PC-3 (cell line): ENCODE data around the gene KRTAP19-6. TPM values are rescaled to one million over a fixed set of nuclear protein-coding genes. Genes with fewer than 3 reads are reported as not detected.

Experiments
- ATAC-seq: fragments of 200-7000 bp; cut with Tn5 transposase; 2 replicates; pipeline ENCODE4 v1.9.1; 2020; ENCODE audit warnings: mild to moderate bottlenecking, moderate library complexity
- BruUV-seq: library from RNA; stranded (reverse); fragments of 400-500 nt; replicated peaks from 2 replicates; lab custom pipeline; 2021; lab: Mats Ljungman, UMichigan
- CTCF ChIA-PET: fragments of 300-600 bp; sonication (Branson Sonifier 250); formaldehyde crosslinking; loops from one replicate; lab custom pipeline; 2022; ENCODE audit warnings: antibody characterized with exemption; lab: Charles Lee
- POLR2A ChIA-PET: fragments of 300-600 bp; sonication (Branson Sonifier 250); formaldehyde crosslinking; loops from one replicate; lab custom pipeline; 2022; ENCODE audit warnings: antibody characterized with exemption; ENCODE audit not compliant: unreplicated experiment; lab: Charles Lee
- DNase-seq: peaks from one replicate; pipeline ENCODE4 v3.0.0-alpha.2; 2015
- H2AFZ ChIP-seq: fragments of 300-600 bp; sonication (generic); 2 replicates; pipeline ENCODE4 v1.6.0; 2016; ENCODE audit warnings: antibody characterized with exemption, low read length
- H3F3A ChIP-seq: fragments of 300-600 bp; sonication (generic); one replicate; pipeline ENCODE4 v1.6.0; 2017; ENCODE audit warnings: antibody characterized with exemption, low read length, control low read depth, mild to moderate bottlenecking; ENCODE audit not compliant: unreplicated experiment
- H3K27ac ChIP-seq: fragments of 300-600 bp; sonication (generic); 2 replicates; pipeline ENCODE4 v1.5.1; 2016; ENCODE audit warnings: mild to moderate bottlenecking, low read length
- H3K27me3 ChIP-seq: fragments of 300-600 bp; sonication (generic); 2 replicates; pipeline ENCODE4 v1.6.1; 2016; ENCODE audit warnings: low read length, mixed read lengths
- H3K36me3 ChIP-seq: fragments of 300-600 bp; sonication (generic); 2 replicates; pipeline ENCODE4 v1.6.1; 2016; ENCODE audit warnings: low read depth, mixed run types, low read length, mixed read lengths
- H3K4me1 ChIP-seq: fragments of 300-600 bp; sonication (generic); 2 replicates; pipeline ENCODE4 v1.5.1; 2016; ENCODE audit warnings: low read length; ENCODE audit not compliant: insufficient read depth
- H3K4me2 ChIP-seq: fragments of 300-600 bp; sonication (generic); 2 replicates; pipeline ENCODE4 v1.6.0; 2016; ENCODE audit warnings: low read length
- H3K4me3 ChIP-seq: fragments of 300-600 bp; sonication (generic); 2 replicates; pipeline ENCODE4 v1.5.1; 2016; ENCODE audit warnings: mild to moderate bottlenecking, low read length, mixed read lengths
- H3K79me2 ChIP-seq: fragments of 300-600 bp; sonication (generic); 2 replicates; pipeline ENCODE4 v1.6.1; 2017; ENCODE audit warnings: low read length, mixed read lengths
- H3K9ac ChIP-seq: fragments of 300-600 bp; sonication (generic); 2 replicates; pipeline ENCODE4 v1.6.0; 2016; ENCODE audit warnings: mild to moderate bottlenecking, low read length
- H3K9me2 ChIP-seq: fragments of 300-600 bp; sonication (generic); replicated peaks from 2 replicates; pipeline ENCODE4 v1.6.1; 2016; ENCODE audit warnings: mixed run types, low read length, mixed read lengths
- H3K9me3 ChIP-seq: fragments of 300-600 bp; sonication (generic); 2 replicates; pipeline ENCODE4 v1.6.1; 2016; ENCODE audit warnings: low read length, mixed read lengths
- H4K20me1 ChIP-seq: fragments of 300-600 bp; sonication (generic); 2 replicates; pipeline ENCODE4 v1.6.1; 2016; ENCODE audit warnings: low read length, mixed read lengths
- EZH2 ChIP-seq: fragments of 300-600 bp; sonication (generic); IDR thresholded peaks from one replicate; pipeline ENCODE4 v1.6.1; 2017; ENCODE audit warnings: antibody characterized with exemption, mild to moderate bottlenecking, low read length; ENCODE audit not compliant: unreplicated experiment
- EZH2phosphoT487 ChIP-seq: fragments of 300-600 bp; sonication (generic); IDR thresholded peaks from 2 replicates; pipeline ENCODE4 v1.6.1; 2018; ENCODE audit warnings: mild to moderate bottlenecking, antibody characterized with exemption, low read length, borderline replicate concordance
- intact Hi-C: fragments of 100-400 bp; cut with micrococcal nuclease; formaldehyde crosslinking; loops from 2 replicates; pipeline ENCODE4 v1.9.0; 2023
- total RNA-seq: library from RNA; depleted of rRNA; stranded (reverse); fragments of >200 nt; gene quantifications from 2 replicates; pipeline ENCODE4 v1.2.3, GENCODE V29; 2014; rRNA removed
- TF ChIP-seq, protein P1 (sequence below): fragments of 300-600 bp; sonication (generic); conservative IDR thresholded peaks from 2 replicates; pipeline ENCODE4 v1.5.1; 2017; ENCODE audit warnings: antibody characterized with exemption, low read depth, mild to moderate bottlenecking, low read length

The KRTAP19-6 gene
- total RNA-seq, 1 experiment from 2014 or later, result not detected

DNA sequence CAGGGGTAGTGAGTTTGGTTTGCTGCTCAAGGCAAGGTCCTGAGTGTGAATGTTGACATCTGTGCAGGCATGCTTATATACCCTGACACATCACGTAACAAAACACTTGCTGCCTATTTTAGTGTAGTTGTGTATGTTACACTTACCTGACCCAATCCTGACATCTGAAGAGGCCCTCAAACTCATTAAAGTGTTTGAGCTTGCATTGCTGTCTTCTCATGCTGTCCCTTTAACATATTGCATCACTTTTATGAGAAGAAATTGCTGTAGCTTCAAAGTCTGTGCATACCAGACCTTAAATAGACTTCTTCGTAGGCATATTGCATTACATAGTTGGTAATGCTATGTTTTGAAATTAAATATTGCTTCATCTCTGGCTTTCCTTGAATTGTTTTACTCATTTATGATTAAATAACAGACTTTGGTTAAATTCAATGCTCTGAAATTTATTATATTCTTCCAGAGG is 49.7 kb downstream of the KRTAP19-6 start, which contains the start of gene KRTAP19-3:
KRTAP19-3 (minus strand) TSS at position 51 of the 466 bp plus-strand sequence. CDS start 56 bp downstream, outside the sequence.
- Histone ChIP-seq H3K4me2 (no peak within 1 kb of the TSS), H3K9ac (no peak within 1 kb of the TSS), H3F3A (no peaks in the 10 kb centered on the region), H2AFZ (no peak within 1 kb of the TSS), H4K20me1 (no peaks in the 10 kb centered on the region), H3K36me3 (no peaks in the 10 kb centered on the region), H3K27me3 (no peaks in the 10 kb centered on the region), H3K9me2 (no peaks in the 10 kb centered on the region), H3K4me3 (no peak within 1 kb of the TSS), H3K9me3 (no peaks in the 10 kb centered on the region), H3K27ac (no peak within 1 kb of the TSS), H3K79me2 (no peaks in the 10 kb centered on the region), H3K4me1 (no peaks in the 10 kb centered on the region)
- no peak for ATAC-seq
- intact Hi-C loops, result no loop called here
- TF ChIP-seq EZH2 (no peak), EZH2phosphoT487 (no peak)
- TF ChIP-seq, protein P1, sequence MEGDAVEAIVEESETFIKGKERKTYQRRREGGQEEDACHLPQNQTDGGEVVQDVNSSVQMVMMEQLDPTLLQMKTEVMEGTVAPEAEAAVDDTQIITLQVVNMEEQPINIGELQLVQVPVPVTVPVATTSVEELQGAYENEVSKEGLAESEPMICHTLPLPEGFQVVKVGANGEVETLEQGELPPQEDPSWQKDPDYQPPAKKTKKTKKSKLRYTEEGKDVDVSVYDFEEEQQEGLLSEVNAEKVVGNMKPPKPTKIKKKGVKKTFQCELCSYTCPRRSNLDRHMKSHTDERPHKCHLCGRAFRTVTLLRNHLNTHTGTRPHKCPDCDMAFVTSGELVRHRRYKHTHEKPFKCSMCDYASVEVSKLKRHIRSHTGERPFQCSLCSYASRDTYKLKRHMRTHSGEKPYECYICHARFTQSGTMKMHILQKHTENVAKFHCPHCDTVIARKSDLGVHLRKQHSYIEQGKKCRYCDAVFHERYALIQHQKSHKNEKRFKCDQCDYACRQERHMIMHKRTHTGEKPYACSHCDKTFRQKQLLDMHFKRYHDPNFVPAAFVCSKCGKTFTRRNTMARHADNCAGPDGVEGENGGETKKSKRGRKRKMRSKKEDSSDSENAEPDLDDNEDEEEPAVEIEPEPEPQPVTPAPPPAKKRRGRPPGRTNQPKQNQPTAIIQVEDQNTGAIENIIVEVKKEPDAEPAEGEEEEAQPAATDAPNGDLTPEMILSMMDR, result no peak
- ChIA-PET CTCF (interaction anchor here (0.5 kb wide), 1 partner anchor 760 kb away, joined by 3 read pairs; no protein-coding TSS in a partner anchor), POLR2A (no interaction called here)
- no peak for DNase-seq
- BruUV-seq, result no TSS peak

Other genes starting within 250 kb of the KRTAP19-6 start
- not detected in 2 replicates for gene KRTAP26-1, start 221.5 kb downstream of the KRTAP19-6 start, total RNA-seq
- gene KRTAP27-1, start 204.2 kb downstream of the KRTAP19-6 start, total RNA-seq, result not detected in 2 replicates
- not detected in 2 replicates for gene KRTAP23-1, start 193.3 kb downstream of the KRTAP19-6 start, total RNA-seq
- gene KRTAP13-2, start 169.6 kb downstream of the KRTAP19-6 start, total RNA-seq, result not detected in 2 replicates
- not detected in 2 replicates for gene KRTAP13-1, start 145.8 kb downstream of the KRTAP19-6 start, total RNA-seq
- not detected in 2 replicates for gene KRTAP13-3, start 115.9 kb downstream of the KRTAP19-6 start, total RNA-seq
- gene KRTAP13-4, start 111.6 kb downstream of the KRTAP19-6 start, total RNA-seq, result not detected in 2 replicates
- gene KRTAP15-1, start 101.6 kb downstream of the KRTAP19-6 start, total RNA-seq, result not detected in 2 replicates
- not detected in 2 replicates for gene KRTAP19-1, start 61.5 kb downstream of the KRTAP19-6 start, total RNA-seq
- not detected in 2 replicates for gene KRTAP19-2, start 54.4 kb downstream of the KRTAP19-6 start, total RNA-seq
- not detected in 2 replicates for gene KRTAP19-3, start 49.9 kb downstream of the KRTAP19-6 start, total RNA-seq
- not detected in 2 replicates for gene KRTAP19-4, start 44.7 kb downstream of the KRTAP19-6 start, total RNA-seq
- not detected in 2 replicates for gene KRTAP19-5, start 39.7 kb downstream of the KRTAP19-6 start, total RNA-seq
- not detected in 2 replicates for gene KRTAP19-7, start 19.4 kb upstream of the KRTAP19-6 start, total RNA-seq
- gene KRTAP22-2, start 48.5 kb upstream of the KRTAP19-6 start, total RNA-seq, result not detected in 2 replicates
- not detected in 2 replicates for gene KRTAP6-3, start 50.6 kb upstream of the KRTAP19-6 start, total RNA-seq
- not detected in 2 replicates for gene KRTAP6-2, start 57.0 kb upstream of the KRTAP19-6 start, total RNA-seq
- gene KRTAP22-1, start 59.2 kb upstream of the KRTAP19-6 start, total RNA-seq, result not detected in 2 replicates
- gene KRTAP6-1, start 72.1 kb upstream of the KRTAP19-6 start, total RNA-seq, result not detected in 2 replicates
- not detected in 2 replicates for gene KRTAP20-1, start 74.6 kb upstream of the KRTAP19-6 start, total RNA-seq
- not detected in 2 replicates for gene KRTAP20-4, start 78.8 kb upstream of the KRTAP19-6 start, total RNA-seq
- gene KRTAP20-2, start 93.3 kb upstream of the KRTAP19-6 start, total RNA-seq, result 0.51 TPM in 1 of 2 replicates, not detected in the other
- not detected in 2 replicates for gene KRTAP20-3, start 101.0 kb upstream of the KRTAP19-6 start, total RNA-seq
- not detected in 2 replicates for gene KRTAP21-3, start 176.9 kb upstream of the KRTAP19-6 start, total RNA-seq
- gene KRTAP21-2, start 205.4 kb upstream of the KRTAP19-6 start, total RNA-seq, result not detected in 2 replicates
- gene KRTAP21-1, start 213.6 kb upstream of the KRTAP19-6 start, total RNA-seq, result not detected in 2 replicates